Measurements from ENCODE around the gene ZNF398. TPM values are rescaled to one million over a fixed set of nuclear protein-coding genes. Genes with fewer than 3 reads are reported as not detected.
"Not testable (repeated sequence)": the region's sequence is repeated elsewhere in the genome, so short reads cannot be mapped to it uniquely, and the experiment has no call there.

ZNF398 gene
- total RNA-seq, 4 donors from 2014 or later, result 20.1 to 29.1 (median 26.2) TPM

DNA sequence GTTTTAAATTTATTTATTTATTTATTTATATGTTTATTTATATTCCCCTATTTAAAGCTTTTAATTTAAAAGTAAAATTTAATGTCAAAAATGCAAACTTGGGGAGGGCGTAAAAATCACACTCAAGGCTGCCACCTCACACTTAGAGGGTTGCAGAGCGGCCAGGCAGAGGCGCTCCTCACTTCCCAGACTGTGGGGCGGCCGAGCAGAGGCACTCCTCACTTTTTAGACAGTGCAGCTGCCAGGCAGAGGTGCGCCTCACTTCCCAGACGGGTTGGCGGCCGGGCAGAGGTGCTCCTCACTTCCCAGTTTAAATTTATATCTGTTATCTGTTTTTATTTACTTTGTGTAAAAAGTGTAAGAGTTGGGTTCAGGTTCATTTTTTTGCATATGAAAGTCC is 11.1 kb upstream of the ZNF398 start:
- no peak for DNase-seq (ENCODE audit: low spot score in 2 of 2)
- peaks cover 0 to 25% (median 0%) of the 10 kb centered on the region in 3 donors for H3K36me3 ChIP-seq
- TF ChIP-seq EP300 (IDR thresholded peaks at IDR 0.05) (no peak), POLR2A (IDR thresholded peaks at IDR 0.05) (no peak)
- TF ChIP-seq, protein P1, sequence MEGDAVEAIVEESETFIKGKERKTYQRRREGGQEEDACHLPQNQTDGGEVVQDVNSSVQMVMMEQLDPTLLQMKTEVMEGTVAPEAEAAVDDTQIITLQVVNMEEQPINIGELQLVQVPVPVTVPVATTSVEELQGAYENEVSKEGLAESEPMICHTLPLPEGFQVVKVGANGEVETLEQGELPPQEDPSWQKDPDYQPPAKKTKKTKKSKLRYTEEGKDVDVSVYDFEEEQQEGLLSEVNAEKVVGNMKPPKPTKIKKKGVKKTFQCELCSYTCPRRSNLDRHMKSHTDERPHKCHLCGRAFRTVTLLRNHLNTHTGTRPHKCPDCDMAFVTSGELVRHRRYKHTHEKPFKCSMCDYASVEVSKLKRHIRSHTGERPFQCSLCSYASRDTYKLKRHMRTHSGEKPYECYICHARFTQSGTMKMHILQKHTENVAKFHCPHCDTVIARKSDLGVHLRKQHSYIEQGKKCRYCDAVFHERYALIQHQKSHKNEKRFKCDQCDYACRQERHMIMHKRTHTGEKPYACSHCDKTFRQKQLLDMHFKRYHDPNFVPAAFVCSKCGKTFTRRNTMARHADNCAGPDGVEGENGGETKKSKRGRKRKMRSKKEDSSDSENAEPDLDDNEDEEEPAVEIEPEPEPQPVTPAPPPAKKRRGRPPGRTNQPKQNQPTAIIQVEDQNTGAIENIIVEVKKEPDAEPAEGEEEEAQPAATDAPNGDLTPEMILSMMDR (IDR thresholded peaks at IDR 0.05), result no peak
- WGBS, 2 donors, result 92 to 96% methylated on average over 9 of the region's 9 CpGs
- no peaks in the 10 kb centered on the region for H3K27me3 ChIP-seq
- peaks cover 0 to 2% (median 0%) of the 10 kb centered on the region in 4 donors for H3K9me3 ChIP-seq
- no peak overlapping the region for H3K4me3 ChIP-seq
- H3K4me1 ChIP-seq, result no peaks in the 10 kb centered on the region
- H3K27ac ChIP-seq, result no peak overlapping the region

DNA sequence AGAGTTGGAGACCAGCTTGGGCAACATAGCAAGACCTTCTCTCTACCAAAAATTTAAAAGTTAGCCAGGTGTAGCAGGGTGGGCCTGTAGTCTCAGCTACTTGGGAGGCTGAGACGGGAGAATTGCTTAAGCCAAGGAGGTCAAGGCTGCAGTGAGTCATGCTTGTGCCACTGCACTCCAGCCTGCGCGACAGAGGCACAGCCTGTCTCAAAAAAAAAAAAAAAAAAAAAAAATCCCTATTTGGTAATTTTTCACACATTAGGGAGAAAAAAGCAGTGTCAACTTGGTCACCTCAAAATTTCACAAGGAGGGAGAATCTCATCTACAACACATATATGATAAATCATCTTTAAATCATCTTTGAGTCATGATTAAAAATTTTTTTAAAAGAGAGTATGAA is 6.4 kb upstream of the ZNF398 start:
- H3K9me3 ChIP-seq, result no peaks in the 10 kb centered on the region
- WGBS, 2 donors, result 58 to 62% methylated on average over 3 of the region's 3 CpGs
- no peaks in the 10 kb centered on the region for H3K27me3 ChIP-seq
- H3K4me3 ChIP-seq, result no peak overlapping the region
- H3K27ac ChIP-seq, result no peak overlapping the region
- no peaks in the 10 kb centered on the region for H3K4me1 ChIP-seq
- TF ChIP-seq, protein P1 (IDR thresholded peaks at IDR 0.05), result no peak
- TF ChIP-seq POLR2A (IDR thresholded peaks at IDR 0.05) (no peak), EP300 (IDR thresholded peaks at IDR 0.05) (no peak)
- H3K36me3 ChIP-seq, result no peaks in the 10 kb centered on the region
- DNase-seq (ENCODE audit: low spot score in 2 of 2), result no peak

DNA sequence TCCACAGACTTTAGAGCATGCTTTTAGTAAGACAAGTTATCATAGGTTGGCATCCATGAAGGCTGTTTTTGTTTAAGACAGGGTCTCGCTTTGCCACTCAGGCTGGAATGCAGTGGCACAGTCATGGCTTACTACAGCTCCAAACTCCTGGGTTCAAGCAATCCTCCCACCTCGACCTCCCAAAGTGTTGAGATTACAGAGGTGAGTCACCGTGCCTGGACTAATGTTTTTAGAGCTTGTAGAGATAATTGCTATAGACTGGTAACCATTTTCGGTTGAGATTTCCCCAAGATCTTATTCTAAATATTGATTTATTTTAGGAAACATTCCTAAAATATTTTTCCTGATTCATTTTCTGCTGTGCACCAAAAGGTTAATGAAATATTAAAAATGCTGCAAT is 5.4 kb upstream of the ZNF398 start:
- Histone ChIP-seq H3K27me3 (no peaks in the 10 kb centered on the region), H3K4me3 (no peak overlapping the region), H3K9me3 (no peaks in the 10 kb centered on the region), H3K4me1 (peaks cover 0 to 7% (median 3%) of the 10 kb centered on the region in 4 donors), H3K36me3 (no peaks in the 10 kb centered on the region), H3K27ac (no peak overlapping the region)
- TF ChIP-seq EP300 (IDR thresholded peaks at IDR 0.05) (no peak), POLR2A (IDR thresholded peaks at IDR 0.05) (no peak)
- TF ChIP-seq, protein P1 (IDR thresholded peaks at IDR 0.05), result no peak
- WGBS, 2 donors, result 90 to 97% methylated on average over 4 of the region's 4 CpGs
- no peak for DNase-seq (ENCODE audit: low spot score in 2 of 2)

DNA sequence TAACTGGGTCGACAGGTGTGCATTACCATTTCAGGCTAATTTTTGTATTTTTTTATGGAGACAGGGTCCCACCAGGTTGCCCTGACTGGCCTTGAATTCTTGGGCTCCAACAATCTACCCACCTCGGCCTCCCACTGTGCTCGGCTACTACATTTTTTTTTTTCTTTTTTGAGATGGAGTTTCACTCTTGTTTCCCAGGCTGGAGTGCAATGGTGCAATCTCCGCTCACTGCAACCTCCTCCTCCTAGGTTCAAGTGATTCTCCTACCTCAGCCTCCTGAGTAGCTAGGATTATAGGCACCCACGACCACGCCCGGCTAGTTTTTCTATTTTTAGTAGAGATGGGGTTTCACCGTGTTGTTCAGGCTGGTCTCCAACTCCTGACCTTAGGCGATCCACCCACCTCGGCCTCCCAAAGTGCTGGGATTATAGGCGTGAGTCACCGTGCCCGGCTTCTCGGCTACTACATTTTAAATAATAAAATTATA is 2.8 kb upstream of the ZNF398 start:
- H3K9me3 ChIP-seq; H3K27me3 ChIP-seq; H3K27ac ChIP-seq; DNase-seq (ENCODE audit: low spot score in 2 of 2); H3K36me3 ChIP-seq; H3K4me3 ChIP-seq: not testable (repeated sequence)
- H3K4me1 ChIP-seq, result peaks cover 0 to 21% (median 7%) of the 10 kb centered on the region in 4 donors
- WGBS, 2 donors, result 76 to 79% methylated on average over 14 of the region's 14 CpGs

DNA sequence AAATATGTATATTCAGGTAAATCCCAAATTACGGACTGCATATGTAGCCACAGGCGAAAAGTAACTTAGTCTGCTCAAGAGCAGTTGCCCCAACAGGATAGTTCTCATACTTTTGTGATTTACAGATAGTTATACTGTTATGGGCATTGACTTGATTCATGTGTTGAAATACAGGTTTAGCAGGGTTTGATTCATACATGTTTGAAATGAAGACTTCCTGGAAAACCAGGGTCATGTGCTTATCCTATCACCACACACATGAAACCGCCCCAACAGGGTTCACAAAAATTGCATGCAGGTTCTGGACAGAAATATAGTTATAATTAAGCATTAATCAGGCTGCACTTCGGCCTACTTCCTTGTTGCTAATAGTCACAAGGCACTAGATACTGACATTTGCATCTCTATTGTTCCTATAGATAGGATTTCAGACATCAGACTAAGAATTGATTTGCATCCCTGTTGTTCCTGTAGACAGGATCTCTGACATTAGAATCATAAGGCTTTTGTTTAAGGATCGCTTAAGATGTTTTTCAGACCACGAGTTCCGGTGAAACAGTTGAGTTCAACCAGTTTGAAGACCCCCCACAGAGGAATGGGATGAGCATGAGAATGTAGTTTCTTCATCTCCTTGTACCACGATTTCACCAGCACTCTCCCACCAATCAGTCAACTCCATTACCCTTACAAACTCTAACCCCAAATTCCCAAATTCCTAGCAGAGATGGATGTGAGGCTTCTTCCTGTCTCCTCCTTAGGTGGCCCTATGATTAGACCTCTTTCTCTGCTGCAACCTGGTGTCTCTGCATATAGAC is 2.0 kb upstream of the ZNF398 start:
- H3K4me3 ChIP-seq, result no peak overlapping the region
- TF ChIP-seq EP300 (IDR thresholded peaks at IDR 0.05) (no peak), POLR2A (IDR thresholded peaks at IDR 0.05) (no peak)
- TF ChIP-seq, protein P1 (IDR thresholded peaks at IDR 0.05), result no peak
- no peak for DNase-seq (ENCODE audit: low spot score in 2 of 2)
- no peaks in the 10 kb centered on the region for H3K27me3 ChIP-seq
- H3K36me3 ChIP-seq, result no peaks in the 10 kb centered on the region
- H3K9me3 ChIP-seq, result no peaks in the 10 kb centered on the region
- WGBS, 2 donors, result 77 to 79% methylated on average over 8 of the region's 8 CpGs
- H3K27ac ChIP-seq, result no peak overlapping the region
- H3K4me1 ChIP-seq, result peaks cover 0 to 29% (median 7%) of the 10 kb centered on the region in 4 donors
